ENCODE data around the gene RIMS1.

DNA sequence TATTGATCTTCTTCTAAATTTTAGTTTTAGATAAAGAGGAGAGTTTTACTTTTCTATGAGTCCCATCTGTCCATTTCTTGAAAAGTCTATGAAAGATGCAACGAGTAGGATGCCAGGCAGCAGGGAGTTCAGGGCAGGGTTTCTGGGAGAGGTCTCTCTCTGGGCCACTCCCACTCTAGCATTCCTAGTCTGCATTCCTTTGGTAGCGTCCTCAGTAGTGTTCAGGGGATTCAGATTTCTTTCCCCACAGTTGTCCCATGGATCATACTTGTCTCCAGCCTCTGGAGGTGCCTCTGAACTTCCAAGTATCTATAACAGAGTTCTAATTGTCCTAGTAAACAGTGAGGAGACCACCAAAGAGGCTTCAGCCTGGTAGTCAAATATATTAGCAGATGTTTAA, 225.3 kb downstream of the RIMS1 start:
- TF ChIP-seq CTCF (IDR thresholded peaks at IDR 0.05; ENCODE audit: low read depth, low read length) (no peak), EZH2phosphoT487 (IDR thresholded peaks at IDR 0.05; ENCODE audit: low read depth) (no peak)

All from OCI-LY3 (cell line).